A549 (cell line): ENCODE data around the gene OTOG.

Experiments
- BHLHE40 ChIP-seq: IDR thresholded peaks from 2 replicates; pipeline ENCODE4 v1.6.1; 2012; ENCODE audit warnings: low read depth, low read length, inconsistent platforms
- CBX8 ChIP-seq: fragments of 200-600 bp; sonication (generic); IDR thresholded peaks from 2 replicates; pipeline ENCODE4 v1.6.1; 2016
- CHD2 ChIP-seq: fragments of 150-350 bp; IDR thresholded peaks from 2 replicates; pipeline ENCODE4 v1.6.1; 2014; ENCODE audit warnings: low read length; ENCODE audit not compliant: partially characterized antibody
- CTCF ChIP-seq: fragments of >200 bp; sonication (Bioruptor Twin); formaldehyde crosslinking; IDR thresholded peaks from 3 replicates; pipeline ENCODE4 v1.5.1; 2016
- ELK1 ChIP-seq: fragments of 150-350 bp; IDR thresholded peaks from 2 replicates; pipeline ENCODE4 v1.6.1; 2014; ENCODE audit warnings: low read depth, mild to moderate bottlenecking, low read length
- EP300 ChIP-seq, 2 experiments: fragments of >200 bp; sonication (Bioruptor Twin); formaldehyde crosslinking; IDR thresholded peaks; 2 replicates in 1 of 2; 3 replicates in 1 of 2; pipeline ENCODE4 v1.6.1; 2016 to 2017
- JUNB ChIP-seq: fragments of >200 bp; sonication (Bioruptor Twin); formaldehyde crosslinking; IDR thresholded peaks from 2 replicates; pipeline ENCODE4 v1.6.1; 2016
- KDM5A ChIP-seq: fragments of 200-600 bp; sonication (generic); IDR thresholded peaks from 2 replicates; pipeline ENCODE4 v1.6.1; 2016; ENCODE audit warnings: antibody characterized with exemption, mild to moderate bottlenecking
- MAX ChIP-seq: IDR thresholded peaks from 2 replicates; pipeline ENCODE4 v1.6.1; 2012
- NR3C1 ChIP-seq: fragments of >200 bp; sonication (Bioruptor Twin); formaldehyde crosslinking; IDR thresholded peaks from 3 replicates; pipeline ENCODE4 v1.6.1; 2017
- PBX3 ChIP-seq: IDR thresholded peaks from 2 replicates; pipeline ENCODE4 v1.6.1; 2012
- POLR2A ChIP-seq: IDR thresholded peaks from 2 replicates; pipeline ENCODE4 v1.6.1; 2012; ENCODE audit warnings: mild to moderate bottlenecking, low read length
- RAD21 ChIP-seq, 2 experiments: fragments of >200 bp in 1 of 2; sonication (Bioruptor Twin) in 1 of 2; formaldehyde crosslinking in 1 of 2; IDR thresholded peaks in 1 of 2; conservative IDR thresholded peaks in 1 of 2; 2 replicates in 1 of 2; 3 replicates in 1 of 2; pipeline ENCODE4 v1.6.1; 2012 to 2018; ENCODE audit warnings: inconsistent platforms in 1 of 2
- SMC3 ChIP-seq: fragments of >200 bp; sonication (Bioruptor Twin); formaldehyde crosslinking; IDR thresholded peaks from 3 replicates; pipeline ENCODE4 v1.6.1; 2018; ENCODE audit warnings: inconsistent platforms

GRCh38 chr11:17637901-17638300, 90.8 kb downstream of the OTOG start:
- TF ChIP-seq CTCF (no peak), EP300 (IDR thresholded peaks at IDR 0.05) (no peak), MAX (no peak), JUNB (no peak), SMC3 (no peak), ELK1 (no peak), PBX3 (no peak), POLR2A (no peak), NR3C1 (no peak), RAD21 (conservative IDR thresholded peaks at IDR 0.05 in 1 of 2, IDR thresholded peaks at IDR 0.05 in 1 of 2) (no peak), KDM5A (no peak), CHD2 (no peak), BHLHE40 (no peak), CBX8 (no peak)
